Bronchus fibroblast of lung (primary cell): ENCODE measurements around the gene SOCS3. TPM values are rescaled to one million over a fixed set of nuclear protein-coding genes. Genes with fewer than 3 reads are reported as not detected.

Experiments
- total RNA-seq: library from RNA; depleted of rRNA; stranded (reverse); fragments of >200 nt; gene quantifications from 2 replicates; pipeline ENCODE4 v1.2.3, GENCODE V29; 2015

Gene SOCS3, protein sequence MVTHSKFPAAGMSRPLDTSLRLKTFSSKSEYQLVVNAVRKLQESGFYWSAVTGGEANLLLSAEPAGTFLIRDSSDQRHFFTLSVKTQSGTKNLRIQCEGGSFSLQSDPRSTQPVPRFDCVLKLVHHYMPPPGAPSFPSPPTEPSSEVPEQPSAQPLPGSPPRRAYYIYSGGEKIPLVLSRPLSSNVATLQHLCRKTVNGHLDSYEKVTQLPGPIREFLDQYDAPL
- total RNA-seq = 79.5 and 87.4 TPM in 2 replicates

GRCh38 chr17:78359997-78360370 is at the start of gene SOCS3:
Gene SOCS3, minus strand, starts transcription at chr17:78360077. Its CDS starts 982 bp downstream, at chr17:78359095.

DNA sequence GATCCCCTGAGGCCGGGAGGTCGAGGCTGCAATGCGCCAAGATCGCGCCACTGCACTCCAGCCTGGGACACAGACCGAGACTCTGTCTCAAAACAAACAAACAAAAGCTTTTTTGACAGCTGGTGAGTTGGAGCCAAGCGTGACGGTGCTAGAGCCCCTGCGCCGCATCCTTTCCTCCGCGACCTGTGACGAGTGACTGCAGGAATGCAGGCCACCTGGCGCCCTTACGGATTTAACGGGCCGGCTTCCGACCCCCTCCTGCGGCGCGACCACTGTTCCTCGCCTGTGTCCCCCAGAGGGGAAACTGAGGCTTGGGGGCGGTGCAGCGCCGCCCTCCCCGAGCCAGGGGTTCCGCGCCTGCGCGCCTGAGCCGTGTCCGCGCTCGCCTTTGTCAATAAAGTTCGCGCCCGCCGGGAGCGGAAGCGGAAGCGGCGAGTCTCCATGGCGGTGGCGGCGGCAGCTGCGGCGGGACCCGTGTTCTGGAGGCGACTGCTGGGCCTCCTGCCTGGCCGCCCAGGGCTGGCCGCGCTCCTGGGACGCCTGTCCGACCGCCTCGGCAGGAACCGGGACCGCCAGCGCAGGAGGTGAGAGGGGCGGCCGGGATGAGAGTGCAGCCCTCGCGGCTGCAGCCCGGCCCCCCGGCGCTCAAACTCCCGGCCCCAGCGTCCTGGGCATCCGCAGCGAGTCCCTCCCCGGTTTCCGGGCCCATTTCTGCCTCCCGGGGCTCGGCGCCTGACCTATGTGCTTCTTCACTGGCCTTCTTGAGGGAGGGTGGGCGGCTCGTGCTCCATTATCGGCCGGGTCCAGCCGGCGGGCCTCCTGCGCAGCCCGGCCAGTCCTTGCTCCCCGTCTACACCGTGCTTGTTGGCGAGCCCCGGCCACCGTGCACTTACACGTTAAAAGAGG is 18.6 kb upstream of the SOCS3 start, which contains the start of gene PGS1:
Gene PGS1, plus strand, starts transcription at position 425 of the 906 bp plus-strand sequence. Its CDS starts 17 bp downstream, at position 442.

Other genes with a start within 250 kb of the SOCS3 start
- 1.0 and 1.5 TPM in 2 replicates for gene TMC6, start 231.3 kb downstream of the SOCS3 start, total RNA-seq
- gene TMC8, start 229.3 kb downstream of the SOCS3 start, total RNA-seq = 0.17 TPM in 1 of 2 replicates, not detected in the other
- gene C17orf99, start 213.7 kb downstream of the SOCS3 start, total RNA-seq = not detected in 2 replicates
- gene SYNGR2, start 191.5 kb downstream of the SOCS3 start, total RNA-seq = 14.1 and 15.6 TPM in 2 replicates
- 276 and 278 TPM in 2 replicates for gene TK1, start 173.0 kb downstream of the SOCS3 start, total RNA-seq
- gene AFMID, start 172.7 kb downstream of the SOCS3 start, total RNA-seq = 29.4 and 33.5 TPM in 2 replicates
- 95.1 and 100 TPM in 2 replicates for gene BIRC5, start 145.8 kb downstream of the SOCS3 start, total RNA-seq
- gene TMEM235, start 128.4 kb downstream of the SOCS3 start, total RNA-seq = not detected in 2 replicates
- 19.3 and 26.3 TPM in 2 replicates for gene PGS1, start 18.6 kb upstream of the SOCS3 start, total RNA-seq
- gene DNAH17, start 217.3 kb upstream of the SOCS3 start, total RNA-seq = not detected in 2 replicates